HCT116 (cell line): ENCODE measurements around the gene ZSWIM6. TPM values are rescaled to one million over a fixed set of nuclear protein-coding genes. Genes with fewer than 3 reads are reported as not detected.

Experiments
- ATAC-seq: fragments of 200-7000 bp; cut with Tn5 transposase; 2 replicates; pipeline ENCODE4 v1.9.1; 2020; ENCODE audit warnings: mild to moderate bottlenecking, moderate library complexity
- BruUV-seq: library from RNA; stranded (reverse); fragments of 400-500 nt; replicated peaks from 2 replicates; lab custom pipeline; 2021; lab: Mats Ljungman, UMichigan
- CTCF ChIA-PET: fragments of 300-600 bp; sonication (Branson Sonifier 250); formaldehyde crosslinking; loops from one replicate; lab custom pipeline; 2021; ENCODE audit warnings: antibody characterized with exemption; lab: Charles Lee
- POLR2A ChIA-PET: fragments of 300-600, 350-600 bp; sonication (Branson Sonifier 250); formaldehyde crosslinking; loops from one replicate; lab custom pipeline; 2021; ENCODE audit warnings: antibody characterized with exemption; lab: Charles Lee
- RAD21 ChIA-PET, 2 experiments: fragments of 300-600 bp; sonication (Branson Sonifier 250); formaldehyde crosslinking; loops; one replicate each; lab custom pipeline; 2023; ENCODE audit warnings: low total read pairs in 2 of 2; ENCODE audit not compliant: uncharacterized antibody in 2 of 2, unreplicated experiment in 2 of 2, low non-redundant PET in 1 of 2; lab: Charles Lee
- DNase-seq: peaks from one replicate; pipeline ENCODE4 v3.0.0-alpha.2; 2010; ENCODE audit warnings: low read depth, low spot score
- H2AFZ ChIP-seq: fragments of 200-600 bp; shearing (Covaris generic), sonication (generic); 2 replicates; pipeline ENCODE4 v1.6.1; 2017; ENCODE audit warnings: low read depth, mixed run types, mixed read lengths, antibody characterized with exemption, low read length; ENCODE audit not compliant: poor library complexity, severe bottlenecking
- H3K27ac ChIP-seq: 2 replicates; pipeline ENCODE4 v1.5.1; 2012; ENCODE audit warnings: low read depth, low read length
- H3K27me3 ChIP-seq: fragments of 200-600 bp; sonication (generic); 2 replicates; pipeline ENCODE4 v1.6.1; 2016; ENCODE audit warnings: mixed run types, low read length, mixed read lengths; ENCODE audit not compliant: insufficient read depth
- H3K36me3 ChIP-seq, 2 experiments: fragments of 200-500 bp in 1 of 2; fragments of 200-600 bp in 1 of 2; sonication (Bioruptor generic) in 1 of 2; sonication (generic) in 1 of 2; 2 replicates each; pipeline versions ENCODE4 v1.5.1 to v1.6.1; 2014 to 2016; ENCODE audit warnings: low read length in 2 of 2, inconsistent platforms in 1 of 2, mixed read lengths in 1 of 2, mixed run types in 1 of 2; ENCODE audit not compliant: insufficient read depth in 2 of 2, control insufficient read depth in 1 of 2
- H3K4me1 ChIP-seq, 2 experiments: fragments of 200-600 bp in 1 of 2; sonication (generic) in 1 of 2; 2 replicates each; pipeline versions ENCODE4 v1.5.1 to v1.6.1; 2012 to 2017; ENCODE audit warnings: low read length in 2 of 2, inconsistent platforms in 1 of 2, mild to moderate bottlenecking in 1 of 2, mixed read lengths in 1 of 2, mixed run types in 1 of 2, moderate library complexity in 1 of 2; ENCODE audit not compliant: insufficient read depth in 2 of 2, control insufficient read depth in 1 of 2
- H3K4me2 ChIP-seq: fragments of 200-600 bp; sonication (generic); 2 replicates; pipeline ENCODE4 v1.6.1; 2017; ENCODE audit warnings: mixed run types, low read length, mixed read lengths
- H3K4me3 ChIP-seq, 2 experiments: fragments of 200-600 bp in 1 of 2; sonication (generic) in 1 of 2; replicated peaks in 1 of 2; 2 replicates each; pipeline ENCODE4 v1.5.1; 2011 to 2016; ENCODE audit warnings: low read length in 2 of 2, control low read depth in 1 of 2, low read depth in 1 of 2, mild to moderate bottlenecking in 1 of 2, mixed read lengths in 1 of 2, mixed run types in 1 of 2
- H3K79me2 ChIP-seq: fragments of 200-600 bp; sonication (generic); 2 replicates; pipeline ENCODE4 v1.6.1; 2017; ENCODE audit warnings: mild to moderate bottlenecking, mixed run types, low read length, moderate library complexity, mixed read lengths; ENCODE audit not compliant: insufficient read depth
- H3K9ac ChIP-seq: fragments of 200-600 bp; sonication (generic); 2 replicates; pipeline ENCODE4 v1.6.1; 2016; ENCODE audit warnings: low read length, mixed read lengths
- H3K9me2 ChIP-seq: fragments of 200-600 bp; sonication (generic), shearing (Covaris generic); 2 replicates; pipeline ENCODE4 v1.6.1; 2017; ENCODE audit warnings: mixed run types, mild to moderate bottlenecking, moderate library complexity; ENCODE audit not compliant: insufficient read depth
- H3K9me3 ChIP-seq, 2 experiments: fragments of 200-500 bp in 1 of 2; fragments of 200-600 bp in 1 of 2; sonication (Bioruptor generic) in 1 of 2; sonication (generic) in 1 of 2; 2 replicates each; pipeline ENCODE4 v1.6.1; 2014 to 2017; ENCODE audit warnings: low read length in 2 of 2, mixed read lengths in 2 of 2, inconsistent platforms in 1 of 2, low read depth in 1 of 2, mild to moderate bottlenecking in 1 of 2, mixed run types in 1 of 2, moderate library complexity in 1 of 2; ENCODE audit not compliant: control insufficient read depth in 1 of 2, insufficient read depth in 1 of 2
- H4K20me1 ChIP-seq: fragments of 200-600 bp; sonication (generic), shearing (Covaris generic); 2 replicates; pipeline ENCODE4 v1.6.1; 2017; ENCODE audit warnings: mixed run types, mild to moderate bottlenecking, moderate library complexity; ENCODE audit not compliant: insufficient read depth
- CEBPB ChIP-seq: IDR thresholded peaks from 2 replicates; pipeline ENCODE4 v1.6.1; 2012; ENCODE audit warnings: low read depth
- CTCF ChIP-seq, 3 experiments: fragments of 200-600 bp in 1 of 3; sonication (generic) in 1 of 3; IDR thresholded peaks in 2 of 3; conservative IDR thresholded peaks in 1 of 3; 2 replicates each; pipeline ENCODE4 v1.5.1; 2012 to 2017; ENCODE audit warnings: low read depth in 2 of 3, low read length in 2 of 3, antibody characterized with exemption in 1 of 3, borderline replicate concordance in 1 of 3, control low read depth in 1 of 3, mild to moderate bottlenecking in 1 of 3, mixed read lengths in 1 of 3, mixed run types in 1 of 3, moderate library complexity in 1 of 3; ENCODE audit not compliant: insufficient read depth in 1 of 3
- JUND ChIP-seq: IDR thresholded peaks from 2 replicates; pipeline ENCODE4 v1.6.1; 2012
- POLR2A ChIP-seq: IDR thresholded peaks from 2 replicates; pipeline ENCODE4 v1.7.0; 2011; ENCODE audit warnings: borderline replicate concordance; ENCODE audit not compliant: insufficient read depth, insufficient read length; ENCODE audit errors: extremely low read depth
- SRF ChIP-seq: IDR thresholded peaks from 2 replicates; pipeline ENCODE4 v1.6.1; 2012; ENCODE audit warnings: low read depth
- ZBTB33 ChIP-seq: IDR thresholded peaks from 2 replicates; pipeline ENCODE4 v1.6.1; 2011; ENCODE audit warnings: mild to moderate bottlenecking, low read length, moderate library complexity; ENCODE audit not compliant: insufficient replicate concordance; ENCODE audit errors: extremely low read depth
- ZNF274 ChIP-seq: fragments of 200-500 bp; sonication (Bioruptor generic); IDR thresholded peaks from 2 replicates; pipeline ENCODE4 v1.6.1; 2014; ENCODE audit warnings: mild to moderate bottlenecking, low read depth, low read length, inconsistent platforms
- intact Hi-C: fragments of 100-400 bp; cut with micrococcal nuclease; formaldehyde crosslinking; loops from 2 replicates; pipeline ENCODE4 v1.10.0; 2022
- total RNA-seq: library from RNA; stranded (reverse); gene quantifications from one replicate; pipeline ENCODE4 v1.2.1, GENCODE V29; 2021; ENCODE audit not compliant: unreplicated experiment

Gene ZSWIM6
- total RNA-seq, 1 experiment from 2014 or later = 7.4 TPM

- intact Hi-C loops = no loop called here
- no peak for ATAC-seq
- RAD21 ChIA-PET = no interaction called here
- Histone ChIP-seq H3K4me1 (no peaks in the 10 kb centered on the region), H3K9ac (no peak overlapping the region), H3K27ac (no peak overlapping the region), H3K9me3 (no peaks in the 10 kb centered on the region), H2AFZ (no peak overlapping the region), H4K20me1 (no peaks in the 10 kb centered on the region), H3K4me3 (no peak overlapping the region), H3K27me3 (no peaks in the 10 kb centered on the region), H3K36me3 (no peaks in the 10 kb centered on the region), H3K9me2 (0 out of 2 replicates have a peak, but pooled peaks cover 3% of the 10 kb centered on the region), H3K4me2 (no peak overlapping the region), H3K79me2 (no peaks in the 10 kb centered on the region; the same call in 1 of the 2 replicates)
- CTCF ChIA-PET = no interaction called here
- no TSS peak for BruUV-seq
- no peak for DNase-seq
- TF ChIP-seq POLR2A (no peak), ZNF274 (no peak), ZBTB33 (no peak), JUND (no peak), SRF (no peak), CEBPB (no peak), CTCF (IDR thresholded peaks at IDR 0.05 in 2 of 3, conservative IDR thresholded peaks at IDR 0.05 in 1 of 3; ENCODE audit: borderline replicate concordance in 1 of 3, insufficient read depth in 1 of 3, low read depth in 2 of 3, low read length in 2 of 3) (no peak)
- POLR2A ChIA-PET = no interaction called here
Observed at GRCh38 chr5:61519728-61520277, 187.7 kb downstream of the ZSWIM6 start.
